Nephron (organoid): Measurements from ENCODE around the gene GRIP2.

Source experiments
- H3K27ac Mint-ChIP-seq, 3 experiments: 2 replicates each; pipeline ENCODE4 v1.8.0; 2020; ENCODE audit warnings: mixed read lengths in 3 of 3, mild to moderate bottlenecking in 2 of 3, moderate library complexity in 1 of 3
- H3K27me3 Mint-ChIP-seq: 2 replicates; pipeline ENCODE4 v1.8.0; 2021; ENCODE audit warnings: low read depth, mild to moderate bottlenecking, moderate library complexity, mixed read lengths
- H3K36me3 Mint-ChIP-seq: 2 replicates; pipeline ENCODE4 v1.8.0; 2020; ENCODE audit warnings: low read depth, mixed read lengths
- H3K4me1 Mint-ChIP-seq: 2 replicates; pipeline ENCODE4 v1.8.0; 2020; ENCODE audit warnings: mixed read lengths
- H3K4me3 Mint-ChIP-seq, 3 experiments: 2 replicates each; pipeline ENCODE4 v1.8.0; 2020; ENCODE audit warnings: mild to moderate bottlenecking in 3 of 3, mixed read lengths in 3 of 3, moderate library complexity in 2 of 3
- H3K9me3 Mint-ChIP-seq: 2 replicates; pipeline ENCODE4 v1.8.0; 2020; ENCODE audit warnings: mixed read lengths
- TF ChIP-seq, protein P1 (sequence below), 3 experiments: fragments of 200-600 bp; sonication (generic); IDR thresholded peaks; one replicate each; pipeline ENCODE4 v1.5.0; 2021; ENCODE audit warnings: antibody characterized with exemption in 3 of 3; ENCODE audit not compliant: unreplicated experiment in 3 of 3

GRIP2 gene

DNA sequence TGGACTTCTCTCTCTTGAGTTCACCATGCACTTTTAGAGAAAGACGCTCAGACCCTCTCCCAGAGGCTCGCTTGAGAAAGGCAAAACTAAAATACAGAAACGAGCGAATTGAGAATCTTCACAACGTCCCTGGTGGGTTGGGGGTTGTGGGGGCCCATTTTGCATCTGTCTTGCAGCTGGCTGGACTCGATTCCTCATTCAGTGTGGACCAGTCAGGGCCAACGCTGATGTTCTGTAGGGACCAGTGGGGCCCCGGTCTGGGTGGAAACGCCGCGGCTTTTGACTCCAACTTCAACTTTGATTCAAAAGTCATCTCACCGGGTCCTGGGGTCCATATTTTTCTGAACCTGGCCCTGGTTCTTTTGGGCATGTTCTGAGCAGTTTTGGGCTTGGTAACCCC lies 69.7 kb downstream of the GRIP2 start:
- TF ChIP-seq, protein P1, sequence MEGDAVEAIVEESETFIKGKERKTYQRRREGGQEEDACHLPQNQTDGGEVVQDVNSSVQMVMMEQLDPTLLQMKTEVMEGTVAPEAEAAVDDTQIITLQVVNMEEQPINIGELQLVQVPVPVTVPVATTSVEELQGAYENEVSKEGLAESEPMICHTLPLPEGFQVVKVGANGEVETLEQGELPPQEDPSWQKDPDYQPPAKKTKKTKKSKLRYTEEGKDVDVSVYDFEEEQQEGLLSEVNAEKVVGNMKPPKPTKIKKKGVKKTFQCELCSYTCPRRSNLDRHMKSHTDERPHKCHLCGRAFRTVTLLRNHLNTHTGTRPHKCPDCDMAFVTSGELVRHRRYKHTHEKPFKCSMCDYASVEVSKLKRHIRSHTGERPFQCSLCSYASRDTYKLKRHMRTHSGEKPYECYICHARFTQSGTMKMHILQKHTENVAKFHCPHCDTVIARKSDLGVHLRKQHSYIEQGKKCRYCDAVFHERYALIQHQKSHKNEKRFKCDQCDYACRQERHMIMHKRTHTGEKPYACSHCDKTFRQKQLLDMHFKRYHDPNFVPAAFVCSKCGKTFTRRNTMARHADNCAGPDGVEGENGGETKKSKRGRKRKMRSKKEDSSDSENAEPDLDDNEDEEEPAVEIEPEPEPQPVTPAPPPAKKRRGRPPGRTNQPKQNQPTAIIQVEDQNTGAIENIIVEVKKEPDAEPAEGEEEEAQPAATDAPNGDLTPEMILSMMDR (IDR thresholded peaks at IDR 0.05; ENCODE audit: unreplicated experiment in 3 of 3) = no peak
- no peaks in the 10 kb centered on the region for H3K9me3 Mint-ChIP-seq
- H3K4me1 Mint-ChIP-seq = peaks cover 34% of the 10 kb centered on the region
- no peak overlapping the region for H3K4me3 Mint-ChIP-seq
- peak overlapping the region in 1 of 3 experiments; percentile 64 for H3K27ac Mint-ChIP-seq
- no peaks in the 10 kb centered on the region for H3K27me3 Mint-ChIP-seq
- peaks cover 43% of the 10 kb centered on the region for H3K36me3 Mint-ChIP-seq

DNA sequence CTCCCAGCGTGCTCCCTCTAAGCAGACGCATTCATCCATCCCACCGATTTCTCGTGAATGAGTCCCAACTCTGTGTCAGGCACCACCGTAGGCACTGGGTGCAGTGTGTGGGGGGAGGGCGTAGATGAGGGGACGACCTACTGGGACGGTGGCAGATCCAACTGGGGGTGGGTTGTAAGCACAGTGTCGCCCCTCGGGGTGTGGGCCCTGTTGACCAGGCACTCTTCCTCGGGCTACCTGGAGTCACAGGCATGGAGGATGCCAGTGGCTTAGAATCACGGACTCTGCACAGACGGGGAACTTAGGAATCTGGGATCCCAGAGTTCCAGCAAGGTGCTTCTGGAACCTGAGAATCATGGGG lies 71.5 kb downstream of the GRIP2 start:
- peaks cover 20% of the 10 kb centered on the region for H3K4me1 Mint-ChIP-seq
- peaks cover 31% of the 10 kb centered on the region for H3K36me3 Mint-ChIP-seq
- no peaks in the 10 kb centered on the region for H3K9me3 Mint-ChIP-seq
- no peak overlapping the region for H3K27ac Mint-ChIP-seq
- TF ChIP-seq, protein P1 (IDR thresholded peaks at IDR 0.05; ENCODE audit: unreplicated experiment in 3 of 3) = no peak
- H3K27me3 Mint-ChIP-seq = no peaks in the 10 kb centered on the region
- no peak overlapping the region for H3K4me3 Mint-ChIP-seq

GRCh38 chr3:14467814-14468620 lies 72.1 kb downstream of the GRIP2 start:
- peaks cover 14% of the 10 kb centered on the region for H3K4me1 Mint-ChIP-seq
- H3K4me3 Mint-ChIP-seq = no peak overlapping the region
- H3K36me3 Mint-ChIP-seq = peaks cover 25% of the 10 kb centered on the region
- H3K27ac Mint-ChIP-seq = peak overlapping the region in 1 of 3 experiments; percentile 9
- H3K27me3 Mint-ChIP-seq = no peaks in the 10 kb centered on the region
- TF ChIP-seq, protein P1 (IDR thresholded peaks at IDR 0.05; ENCODE audit: unreplicated experiment in 3 of 3) = peak; percentile 76 to 86 (median 82)
- H3K9me3 Mint-ChIP-seq = no peaks in the 10 kb centered on the region

DNA sequence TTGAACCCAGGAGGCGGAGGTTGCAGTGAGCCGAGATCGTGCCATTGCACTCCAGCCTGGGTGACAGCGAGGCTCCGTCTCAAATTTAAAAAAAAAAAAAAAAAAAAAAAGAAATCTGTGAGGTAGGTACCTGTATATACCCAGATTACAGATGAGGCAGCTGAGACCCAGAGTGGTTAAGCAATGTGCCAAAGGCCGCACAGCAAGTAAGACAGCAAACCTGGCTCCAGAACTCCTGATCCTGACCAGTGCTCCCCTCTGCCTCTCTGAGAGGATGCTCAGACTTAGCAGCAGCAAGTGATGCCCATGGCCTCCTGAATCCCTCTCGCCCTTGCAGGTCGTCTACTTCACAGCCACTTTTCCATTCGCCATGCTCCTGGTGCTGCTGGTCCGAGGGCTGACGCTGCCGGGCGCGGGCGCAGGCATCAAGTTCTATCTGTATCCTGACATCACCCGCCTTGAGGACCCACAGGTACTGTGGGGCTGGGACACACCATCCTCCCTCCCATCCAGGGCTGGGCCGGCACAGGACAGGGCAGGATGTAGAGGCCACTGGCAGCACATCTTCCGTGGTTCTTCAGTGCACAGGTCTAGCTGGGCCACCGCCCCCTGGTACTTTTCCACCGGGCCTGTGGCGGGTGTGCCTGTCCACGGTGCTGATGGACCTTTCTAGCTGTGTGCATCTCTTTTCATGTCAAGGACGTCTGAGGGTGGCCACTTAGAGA lies 73.8 kb downstream of the GRIP2 start:
- peaks cover 9% of the 10 kb centered on the region for H3K4me1 Mint-ChIP-seq
- no peak overlapping the region for H3K27ac Mint-ChIP-seq
- TF ChIP-seq, protein P1 (IDR thresholded peaks at IDR 0.05; ENCODE audit: unreplicated experiment in 3 of 3) = no peak
- H3K36me3 Mint-ChIP-seq = peaks cover 24% of the 10 kb centered on the region
- no peak overlapping the region for H3K4me3 Mint-ChIP-seq
- no peaks in the 10 kb centered on the region for H3K9me3 Mint-ChIP-seq
- no peaks in the 10 kb centered on the region for H3K27me3 Mint-ChIP-seq

- peaks cover 29% of the 10 kb centered on the region for H3K36me3 Mint-ChIP-seq
- TF ChIP-seq, protein P1 (IDR thresholded peaks at IDR 0.05; ENCODE audit: unreplicated experiment in 3 of 3) = no peak
- H3K4me3 Mint-ChIP-seq = no peak overlapping the region
- H3K27me3 Mint-ChIP-seq = no peaks in the 10 kb centered on the region
- peaks cover 15% of the 10 kb centered on the region for H3K4me1 Mint-ChIP-seq
- no peaks in the 10 kb centered on the region for H3K9me3 Mint-ChIP-seq
- H3K27ac Mint-ChIP-seq = no peak overlapping the region
Observed at GRCh38 chr3:14465425-14465824, 74.7 kb downstream of the GRIP2 start.
